Endodermal cell (in vitro differentiated cells): ENCODE results near the gene CARNS1. TPM values are rescaled to one million over a fixed set of nuclear protein-coding genes. Genes with fewer than 3 reads are reported as not detected.
A peak's percentile ranks its signal among the peaks of the same experiment; 100 is the strongest.

ENCODE experiments used
- DNase-seq: peaks from one replicate; pipeline ENCODE4 v3.0.0-alpha.2; 2017
- H3K27ac ChIP-seq: 2 replicates; pipeline ENCODE4 v1.5.1; 2013; ENCODE audit warnings: mild to moderate bottlenecking, low read depth, low read length, moderate library complexity
- H3K27me3 ChIP-seq: 2 replicates; pipeline ENCODE4 v1.6.1; 2013; ENCODE audit warnings: mild to moderate bottlenecking, low read length, moderate library complexity; ENCODE audit not compliant: insufficient read depth, control insufficient read depth, poor library complexity, severe bottlenecking
- H3K36me3 ChIP-seq: 2 replicates; pipeline ENCODE4 v1.7.0; 2013; ENCODE audit warnings: mild to moderate bottlenecking, low read length, moderate library complexity; ENCODE audit not compliant: control insufficient read depth, insufficient read depth
- H3K4me1 ChIP-seq: one replicate; pipeline ENCODE4 v1.7.0; 2013; ENCODE audit warnings: low read length; ENCODE audit not compliant: control insufficient read depth, insufficient read depth
- H3K4me3 ChIP-seq: 2 replicates; pipeline ENCODE4 v1.5.1; 2013; ENCODE audit warnings: mild to moderate bottlenecking, low read length, moderate library complexity
- H3K9ac ChIP-seq: 2 replicates; pipeline ENCODE4 v1.6.1; 2013; ENCODE audit warnings: mild to moderate bottlenecking, low read length, moderate library complexity; ENCODE audit not compliant: poor library complexity, severe bottlenecking; ENCODE audit errors: extremely low read depth
- H3K9me3 ChIP-seq: 2 replicates; pipeline ENCODE4 v1.6.1; 2013; ENCODE audit warnings: mild to moderate bottlenecking, low read length, moderate library complexity; ENCODE audit not compliant: control insufficient read depth
- H3K27ac Mint-ChIP-seq: 2 replicates; pipeline ENCODE4 v1.8.0; 2020; ENCODE audit warnings: mixed read lengths
- H3K27me3 Mint-ChIP-seq: 2 replicates; pipeline ENCODE4 v1.8.0; 2021; ENCODE audit warnings: mild to moderate bottlenecking, mixed read lengths; ENCODE audit not compliant: insufficient read depth
- H3K36me3 Mint-ChIP-seq: 2 replicates; pipeline ENCODE4 v1.8.0; 2020; ENCODE audit warnings: low read depth, mixed read lengths
- H3K4me1 Mint-ChIP-seq: 2 replicates; pipeline ENCODE4 v1.8.0; 2020; ENCODE audit warnings: mixed read lengths
- H3K4me3 Mint-ChIP-seq: 2 replicates; pipeline ENCODE4 v1.8.0; 2020; ENCODE audit warnings: mild to moderate bottlenecking, moderate library complexity, mixed read lengths
- H3K9me3 Mint-ChIP-seq: 2 replicates; pipeline ENCODE4 v1.8.0; 2020; ENCODE audit warnings: mild to moderate bottlenecking, mixed read lengths
- CTCF ChIP-seq: fragments of 200-600 bp; sonication (generic); conservative IDR thresholded peaks from 2 replicates; pipeline ENCODE4 v1.5.0; 2021; ENCODE audit warnings: antibody characterized with exemption, mild to moderate bottlenecking
- WGBS, 2 experiments: methylation state at CpG; one replicate each; pipeline versions ENCODE4 v1.1.5 to v1.1.7; 2013; ENCODE audit warnings: missing lambda C conversion rate in 2 of 2, mixed read lengths in 1 of 2; ENCODE audit not compliant: insufficient coverage in 1 of 2, insufficient read length in 1 of 2; 5-methylcytosine and 5-hydroxymethylcytosine counted together
- total RNA-seq, 2 donors: library from RNA; stranded (reverse); fragmentation: NEBNext Ultra II Directional in 1 of 2; extraction: Animal tissue kit (Norgen Biotek cat#: 25700) in 1 of 2; gene quantifications; 2 replicates in 1 of 2; 3 replicates in 1 of 2; pipeline ENCODE4 v1.2.1, GENCODE V29; 2021

CARNS1 gene
- total RNA-seq, 2 donors from 2014 or later: 1.6 to 2.2 TPM

GRCh38 chr11:67442504-67443404 lies 27.3 kb downstream of the CARNS1 start:
- TF ChIP-seq CTCF: no peak
- WGBS, 2 experiments: 39 to 56% methylated on average over 7 to 43 of the region's 45 CpGs
- Mint-ChIP-seq H3K27me3 (no peaks in the 10 kb centered on the region), H3K27ac (peak overlapping the region; percentile 90), H3K9me3 (no peaks in the 10 kb centered on the region), H3K4me3 (peak overlapping the region; percentile 84), H3K36me3 (peaks cover 24% of the 10 kb centered on the region), H3K4me1 (no peaks in the 10 kb centered on the region)
- Histone ChIP-seq H3K4me3 (peak overlapping the region; percentile 86), H3K9me3 (no peaks in the 10 kb centered on the region), H3K27ac (no peak overlapping the region), H3K36me3 (peaks cover 25% of the 10 kb centered on the region), H3K27me3 (no peaks in the 10 kb centered on the region), H3K4me1 (no peaks in the 10 kb centered on the region), H3K9ac (peak overlapping the region; percentile 68)
- no peak for DNase-seq

GRCh38 chr11:67445515-67445914 lies 30.0 kb downstream of the CARNS1 start:
- Histone ChIP-seq H3K27ac (no peak overlapping the region), H3K4me3 (no peak overlapping the region), H3K27me3 (no peaks in the 10 kb centered on the region), H3K36me3 (peaks cover 13% of the 10 kb centered on the region), H3K9me3 (no peaks in the 10 kb centered on the region), H3K9ac (no peak overlapping the region), H3K4me1 (no peaks in the 10 kb centered on the region)
- Mint-ChIP-seq H3K27ac (peak overlapping the region; percentile 23), H3K9me3 (no peaks in the 10 kb centered on the region), H3K27me3 (no peaks in the 10 kb centered on the region), H3K36me3 (peaks cover 12% of the 10 kb centered on the region), H3K4me1 (no peaks in the 10 kb centered on the region), H3K4me3 (no peak overlapping the region)
- 83 to 89% methylated on average over 3 to 5 of the region's 5 CpGs for WGBS, 2 experiments
- no peak for DNase-seq
- TF ChIP-seq CTCF: no peak

GRCh38 chr11:67448220-67448609 lies 32.7 kb downstream of the CARNS1 start:
- 95 to 100% methylated on average over 3 to 7 of the region's 7 CpGs for WGBS, 2 experiments
- no peak overlapping the region for H3K4me3 Mint-ChIP-seq

More at GRCh38 chr11:67448220-67448609, 32.7 kb downstream of the CARNS1 start:
- Histone ChIP-seq H3K4me1 (no peaks in the 10 kb centered on the region), H3K9ac (no peak overlapping the region), H3K4me3 (no peak overlapping the region), H3K27ac (no peak overlapping the region), H3K9me3 (no peaks in the 10 kb centered on the region), H3K27me3 (no peaks in the 10 kb centered on the region), H3K36me3 (no peaks in the 10 kb centered on the region)
- Mint-ChIP-seq H3K9me3 (no peaks in the 10 kb centered on the region), H3K36me3 (no peaks in the 10 kb centered on the region), H3K27me3 (no peaks in the 10 kb centered on the region), H3K27ac (no peak overlapping the region), H3K4me1 (no peaks in the 10 kb centered on the region)
- no peak for DNase-seq
- no peak for TF ChIP-seq CTCF
